Activated CD4-positive, alpha-beta memory T cell treated with anti-CD3 and anti-CD28 coated beads, Interleukin-2, amount 10 ng/mL, durations not matched to agents 7 days and 5 days (primary cell): Measurements from ENCODE around the gene SMIM41. TPM values are rescaled to one million over a fixed set of nuclear protein-coding genes. Genes with fewer than 3 reads are reported as not detected.

Source experiments
- CTCF ChIA-PET: fragments of 350-600 bp; sonication (Branson Sonifier 250); formaldehyde crosslinking; loops from one replicate; lab custom pipeline; 2021; ENCODE audit warnings: antibody characterized with exemption, inconsistent platforms; lab: Charles Lee
- POLR2A ChIA-PET: fragments of 350-600 bp; sonication (Branson Sonifier 250); formaldehyde crosslinking; loops from one replicate; lab custom pipeline; 2021; ENCODE audit warnings: antibody characterized with exemption; lab: Charles Lee
- DNase-seq: peaks from one replicate; pipeline ENCODE4 v3.0.0-alpha.2; 2020
- H3K27ac Mint-ChIP-seq: one replicate; pipeline ENCODE4 v1.8.0; 2021; ENCODE audit warnings: mild to moderate bottlenecking, mixed read lengths
- H3K27me3 Mint-ChIP-seq: one replicate; pipeline ENCODE4 v1.8.0; 2021; ENCODE audit warnings: mixed read lengths
- H3K36me3 Mint-ChIP-seq: one replicate; pipeline ENCODE4 v1.8.0; 2021; ENCODE audit warnings: low read depth, mixed read lengths
- H3K4me1 Mint-ChIP-seq: one replicate; pipeline ENCODE4 v1.8.0; 2021; ENCODE audit warnings: mixed read lengths
- H3K4me3 Mint-ChIP-seq: one replicate; pipeline ENCODE4 v1.8.0; 2021; ENCODE audit warnings: mild to moderate bottlenecking, mixed read lengths
- H3K9me3 Mint-ChIP-seq: one replicate; pipeline ENCODE4 v1.8.0; 2021; ENCODE audit warnings: mixed read lengths
- total RNA-seq, 2 experiments: library from RNA; stranded (reverse); gene quantifications; one replicate each; pipeline ENCODE4 v1.2.3, GENCODE V29; 2021

SMIM41 gene
- total RNA-seq, 2 experiments from 2014 or later: not detected

GRCh38 chr12:52070185-52070925, 9.1 kb upstream of the SMIM41 start:
- POLR2A ChIA-PET: interaction anchor here (1.0 to 4.9 kb wide), 13 partner anchors 9 to 249 kb away, joined by 3 to 83 read pairs (median 4); partner anchors contain the start of gene NR4A1

DNA sequence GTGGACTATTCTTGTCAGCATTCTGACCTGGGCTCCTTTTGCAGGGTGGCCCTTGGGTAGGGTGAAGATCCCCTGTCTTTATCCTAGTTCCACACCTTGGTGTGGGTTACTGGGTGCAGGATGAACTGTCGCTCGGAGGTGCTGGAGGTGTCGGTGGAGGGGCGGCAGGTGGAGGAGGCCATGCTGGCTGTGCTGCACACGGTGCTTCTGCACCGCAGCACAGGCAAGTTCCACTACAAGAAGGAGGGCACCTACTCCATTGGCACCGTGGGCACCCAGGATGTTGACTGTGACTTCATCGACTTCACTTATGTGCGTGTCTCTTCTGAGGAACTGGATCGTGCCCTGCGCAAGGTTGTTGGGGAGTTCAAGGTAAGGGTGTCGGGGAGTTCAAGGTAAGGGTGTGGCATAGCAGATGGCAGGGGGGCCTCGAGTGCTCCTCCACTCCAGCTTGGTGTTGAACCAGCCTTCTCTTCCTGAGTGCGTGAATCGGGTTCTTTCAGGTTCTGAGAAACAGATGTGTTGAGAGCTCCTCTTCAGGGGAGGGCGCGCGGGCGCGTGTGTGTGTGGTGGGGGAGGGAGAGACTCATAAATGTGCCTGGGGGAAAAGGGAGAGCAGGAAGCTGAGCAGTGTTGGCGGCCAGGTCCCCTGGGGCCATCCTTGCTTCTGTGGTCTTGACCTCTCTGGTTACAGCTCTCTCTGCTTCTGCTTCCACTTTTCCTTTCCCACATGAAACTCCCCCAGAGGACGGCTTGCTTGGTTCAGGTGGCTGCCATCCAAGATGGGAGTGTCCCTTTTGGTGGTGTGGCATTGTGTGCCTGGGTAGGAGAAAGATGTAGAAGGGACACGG, 5.7 kb upstream of the SMIM41 start:
- Mint-ChIP-seq H3K27me3 (no peaks in the 10 kb centered on the region), H3K9me3 (no peaks in the 10 kb centered on the region), H3K27ac (no peak overlapping the region), H3K4me3 (no peak overlapping the region), H3K4me1 (peaks cover 46% of the 10 kb centered on the region), H3K36me3 (peaks cover 57% of the 10 kb centered on the region)
- POLR2A ChIA-PET: interaction anchor here (1.9 kb wide), 1 partner anchor 49 kb away, joined by 5 read pairs; no protein-coding TSS in a partner anchor
- CTCF ChIA-PET: interaction anchor here (18.2 kb wide), 1 partner anchor 50 kb away, joined by 290 read pairs; no protein-coding TSS in a partner anchor
- no peak for DNase-seq

More at GRCh38 chr12:52070185-52070925, 9.1 kb upstream of the SMIM41 start:
- peaks cover 62% of the 10 kb centered on the region for H3K4me1 Mint-ChIP-seq
- CTCF ChIA-PET: interaction anchor here (0.7 to 18.2 kb wide), 16 partner anchors 9 to 99 kb away, joined by 3 to 290 read pairs (median 5); partner anchors contain the start of gene NR4A1
- peaks cover 2% of the 10 kb centered on the region for H3K27me3 Mint-ChIP-seq
- peaks cover 36% of the 10 kb centered on the region for H3K36me3 Mint-ChIP-seq
- H3K4me3 Mint-ChIP-seq: peak overlapping the region; percentile 98
- DNase-seq: no peak
- H3K27ac Mint-ChIP-seq: peak overlapping the region; percentile 96
- H3K9me3 Mint-ChIP-seq: no peaks in the 10 kb centered on the region

- ChIA-PET CTCF (interaction anchor here (18.2 kb wide), 1 partner anchor 52 kb away, joined by 290 read pairs; no protein-coding TSS in a partner anchor), POLR2A (no interaction called here)
- H3K4me1 Mint-ChIP-seq: peaks cover 37% of the 10 kb centered on the region
- DNase-seq: no peak
- H3K9me3 Mint-ChIP-seq: no peaks in the 10 kb centered on the region
- H3K27ac Mint-ChIP-seq: no peak overlapping the region
- H3K27me3 Mint-ChIP-seq: no peaks in the 10 kb centered on the region
- H3K36me3 Mint-ChIP-seq: peaks cover 53% of the 10 kb centered on the region
- H3K4me3 Mint-ChIP-seq: no peak overlapping the region
These were observed 4.4 kb upstream of the SMIM41 start for GRCh38 chr12:52074971-52075724.

DNA sequence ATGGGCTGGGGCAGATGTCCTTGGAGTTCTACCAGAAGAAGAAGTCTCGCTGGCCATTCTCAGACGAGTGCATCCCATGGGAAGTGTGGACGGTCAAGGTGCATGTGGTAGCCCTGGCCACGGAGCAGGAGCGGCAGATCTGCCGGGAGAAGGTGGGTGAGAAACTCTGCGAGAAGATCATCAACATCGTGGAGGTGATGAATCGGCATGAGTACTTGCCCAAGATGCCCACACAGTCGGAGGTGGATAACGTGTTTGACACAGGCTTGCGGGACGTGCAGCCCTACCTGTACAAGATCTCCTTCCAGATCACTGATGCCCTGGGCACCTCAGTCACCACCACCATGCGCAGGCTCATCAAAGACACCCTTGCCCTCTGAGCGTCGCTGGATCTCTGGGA, 2.7 kb upstream of the SMIM41 start:
- Mint-ChIP-seq H3K4me3 (no peak overlapping the region), H3K27me3 (no peaks in the 10 kb centered on the region), H3K4me1 (peaks cover 25% of the 10 kb centered on the region), H3K27ac (no peak overlapping the region), H3K36me3 (peaks cover 47% of the 10 kb centered on the region), H3K9me3 (no peaks in the 10 kb centered on the region)
- CTCF ChIA-PET: interaction anchor here (12.7 kb wide), 1 partner anchor 50 kb away, joined by 309 read pairs; no protein-coding TSS in a partner anchor
- POLR2A ChIA-PET: no interaction called here
- DNase-seq: no peak

- no peak for DNase-seq
- Mint-ChIP-seq H3K4me1 (peaks cover 16% of the 10 kb centered on the region), H3K4me3 (no peak overlapping the region), H3K27me3 (no peaks in the 10 kb centered on the region), H3K27ac (no peak overlapping the region), H3K36me3 (peaks cover 37% of the 10 kb centered on the region), H3K9me3 (no peaks in the 10 kb centered on the region)
- ChIA-PET POLR2A (no interaction called here), CTCF (interaction anchor here (12.7 kb wide), 1 partner anchor 51 kb away, joined by 309 read pairs; no protein-coding TSS in a partner anchor)
These were observed 1.2 kb upstream of the SMIM41 start for GRCh38 chr12:52078276-52078675.

DNA sequence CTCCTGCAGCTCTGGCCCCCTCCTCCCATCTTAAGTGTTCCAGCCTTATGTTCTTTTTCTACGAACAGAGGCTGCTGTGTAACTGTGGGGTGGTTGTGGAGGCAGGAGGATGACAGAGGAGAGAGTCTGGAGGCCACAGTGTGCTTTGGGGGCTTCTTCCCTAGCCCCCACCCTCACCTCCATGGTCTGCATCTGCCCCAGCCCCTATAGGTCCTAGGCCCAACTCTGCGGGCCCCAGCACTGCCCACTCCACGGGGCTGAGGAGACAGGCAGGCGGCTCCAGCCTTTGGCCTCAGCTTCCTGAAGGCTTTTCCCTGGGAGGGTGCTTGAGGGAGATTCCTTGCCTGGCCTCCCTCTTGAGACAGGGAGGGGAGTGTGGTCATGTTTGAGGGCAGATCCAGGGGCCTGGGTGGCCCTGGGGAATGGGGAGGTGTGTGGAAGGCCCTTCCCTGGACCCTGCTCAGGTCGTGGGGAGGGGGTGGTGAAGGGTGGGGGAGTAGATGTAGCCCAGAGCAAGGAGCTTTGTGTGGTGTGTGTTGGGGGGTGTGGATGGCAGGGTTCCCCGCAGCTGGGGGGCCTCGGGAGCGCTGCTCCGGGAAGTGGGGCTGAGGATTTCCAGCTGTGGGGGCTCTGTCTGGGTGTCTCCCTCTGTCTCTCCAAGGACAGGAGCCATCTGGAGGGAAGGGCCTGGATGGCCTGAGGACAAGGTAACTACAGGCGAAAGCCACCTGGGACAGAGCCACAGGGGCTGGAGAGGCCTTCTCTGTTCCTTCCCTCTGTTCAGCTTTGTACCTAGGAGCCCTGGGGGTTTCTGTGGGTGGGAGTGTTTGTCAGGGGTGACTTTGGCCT, 1.1 kb downstream of the SMIM41 start:
- Mint-ChIP-seq H3K27me3 (no peaks in the 10 kb centered on the region), H3K36me3 (peaks cover 21% of the 10 kb centered on the region), H3K4me1 (peaks cover 10% of the 10 kb centered on the region), H3K27ac (no peak overlapping the region), H3K4me3 (no peak overlapping the region), H3K9me3 (no peaks in the 10 kb centered on the region)
- CTCF ChIA-PET: interaction anchor here (1.0 to 12.7 kb wide), 4 partner anchors 11 to 54 kb away, joined by 3 to 309 read pairs (median 4); partner anchors contain the start of gene ATG101
- POLR2A ChIA-PET: interaction anchor here (1.1 to 3.4 kb wide), 4 partner anchors 11 to 55 kb away, joined by 3 to 27 read pairs (median 8); partner anchors contain the start of gene ATG101
- DNase-seq: no peak

DNA sequence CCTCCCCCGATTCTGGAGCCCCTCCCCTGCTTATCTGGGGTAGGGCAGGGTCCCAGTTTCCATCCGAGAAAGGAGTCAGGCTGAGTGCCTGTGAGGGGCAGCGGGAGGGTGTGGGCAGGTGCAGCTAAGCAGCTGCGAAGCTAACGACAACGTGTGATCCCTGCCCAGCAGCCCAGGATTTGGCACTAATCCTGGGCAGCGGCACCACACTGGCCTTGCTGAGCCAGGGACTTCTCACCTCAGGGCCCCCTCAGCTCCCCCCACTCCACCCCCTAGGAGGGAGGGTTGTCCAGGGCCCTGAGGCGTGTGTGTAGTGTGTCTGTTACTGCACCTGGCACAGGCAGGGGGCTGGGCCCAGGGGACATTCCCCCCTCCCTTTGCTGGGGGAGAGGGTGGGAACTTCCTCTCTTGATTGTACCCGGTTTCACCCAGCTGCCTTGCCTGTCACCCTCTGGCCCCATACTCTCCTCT, 1.8 kb downstream of the SMIM41 start:
- H3K27me3 Mint-ChIP-seq: no peaks in the 10 kb centered on the region
- H3K4me3 Mint-ChIP-seq: no peak overlapping the region
- ChIA-PET CTCF (interaction anchor here (0.6 to 12.7 kb wide), 4 partner anchors 11 to 54 kb away, joined by 3 to 309 read pairs (median 4); partner anchors contain the start of gene ATG101), POLR2A (interaction anchor here (1.1 to 3.4 kb wide), 5 partner anchors 9 to 55 kb away, joined by 3 to 27 read pairs (median 4); partner anchors contain the start of gene ATG101)
- DNase-seq: no peak
- peaks cover 16% of the 10 kb centered on the region for H3K36me3 Mint-ChIP-seq
- H3K4me1 Mint-ChIP-seq: peaks cover 10% of the 10 kb centered on the region
- no peak overlapping the region for H3K27ac Mint-ChIP-seq
- no peaks in the 10 kb centered on the region for H3K9me3 Mint-ChIP-seq

DNA sequence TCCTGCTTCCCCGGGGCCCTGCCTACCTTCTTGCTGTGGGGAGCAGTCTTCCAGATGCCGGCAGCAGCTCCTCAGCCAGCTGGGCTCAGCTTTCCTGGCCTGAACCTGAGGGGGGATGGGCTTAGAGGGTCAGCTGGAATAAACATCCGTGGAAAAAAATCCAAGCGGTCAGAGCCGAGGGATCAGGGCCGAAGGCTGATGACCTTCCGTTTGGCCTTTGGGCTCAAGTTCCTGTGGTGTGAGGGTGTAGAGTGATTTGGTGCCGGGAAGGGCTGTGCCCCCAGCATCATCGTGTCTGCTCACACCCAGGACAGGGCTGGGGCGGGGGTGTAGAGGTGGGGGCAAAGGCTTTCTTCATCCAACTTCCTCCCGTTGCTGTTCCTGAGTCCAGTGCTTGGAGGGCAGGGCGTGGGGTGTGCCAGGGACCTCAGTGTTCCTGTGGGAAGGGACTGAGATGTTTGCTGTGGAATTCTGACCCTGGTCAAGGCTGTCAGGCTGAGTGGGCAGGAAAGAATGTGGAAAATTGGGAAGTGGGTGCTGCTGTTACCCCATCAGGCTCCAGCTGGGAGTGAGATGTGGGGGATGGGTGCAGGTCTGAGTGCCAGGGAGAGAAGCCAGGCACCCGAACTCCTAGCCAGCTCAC, 2.6 kb downstream of the SMIM41 start:
- Mint-ChIP-seq H3K27ac (no peak overlapping the region), H3K27me3 (peaks cover 4% of the 10 kb centered on the region), H3K4me3 (no peak overlapping the region), H3K4me1 (peaks cover 10% of the 10 kb centered on the region), H3K36me3 (peaks cover 9% of the 10 kb centered on the region), H3K9me3 (no peaks in the 10 kb centered on the region)
- CTCF ChIA-PET: interaction anchor here (1.0 to 12.7 kb wide), 8 partner anchors 9 to 89 kb away, joined by 3 to 309 read pairs (median 4); partner anchors contain the start of gene ATG101
- POLR2A ChIA-PET: interaction anchor here (0.8 to 3.4 kb wide), 6 partner anchors 9 to 56 kb away, joined by 3 to 27 read pairs (median 4); partner anchors contain the start of gene ATG101
- DNase-seq: no peak

GRCh38 chr12:52082669-52082987, 3.1 kb downstream of the SMIM41 start:
- H3K4me1 Mint-ChIP-seq: peaks cover 10% of the 10 kb centered on the region
- H3K4me3 Mint-ChIP-seq: no peak overlapping the region
- H3K27me3 Mint-ChIP-seq: peaks cover 8% of the 10 kb centered on the region
- DNase-seq: no peak
- H3K27ac Mint-ChIP-seq: no peak overlapping the region
- H3K36me3 Mint-ChIP-seq: peaks cover 6% of the 10 kb centered on the region
- ChIA-PET CTCF (interaction anchor here (1.0 to 12.7 kb wide), 8 partner anchors 9 to 89 kb away, joined by 3 to 309 read pairs (median 4); partner anchors contain the start of gene ATG101), POLR2A (interaction anchor here (1.4 to 3.4 kb wide), 3 partner anchors 11 to 57 kb away, joined by 3 to 27 read pairs (median 11); partner anchors contain the start of gene ATG101)
- no peaks in the 10 kb centered on the region for H3K9me3 Mint-ChIP-seq

DNA sequence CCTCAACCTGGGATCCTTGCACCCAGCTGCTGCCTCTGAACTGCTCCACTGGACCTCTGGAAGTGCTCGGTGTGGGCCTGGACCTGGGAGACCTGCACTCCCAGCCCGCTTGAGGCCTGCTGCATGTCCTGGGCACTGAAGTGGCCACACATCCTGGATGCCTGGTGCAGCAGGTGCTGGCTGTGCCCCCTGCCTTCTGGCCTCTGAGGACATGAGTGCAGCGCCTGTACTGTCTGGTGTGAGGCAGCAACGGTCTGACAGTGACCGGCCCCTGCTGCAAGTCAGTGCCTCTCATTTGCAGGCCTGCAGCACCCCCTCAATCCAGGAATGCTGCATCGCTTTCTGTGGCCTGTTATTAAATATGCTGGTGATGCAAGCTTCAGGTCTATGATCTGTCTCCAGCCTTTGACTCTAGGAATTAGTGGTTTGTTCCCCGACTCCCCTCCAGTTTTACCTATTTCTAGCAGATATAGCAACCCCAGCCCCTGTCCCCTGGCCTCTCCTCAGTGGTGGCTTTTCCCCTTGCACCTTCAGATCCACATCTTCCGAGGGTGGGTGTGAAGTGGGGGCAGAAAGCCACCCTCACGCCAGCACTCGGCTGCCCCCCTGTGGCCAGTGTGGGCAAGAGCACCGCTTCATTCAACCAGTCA, 3.6 kb downstream of the SMIM41 start:
- Mint-ChIP-seq H3K27ac (no peak overlapping the region), H3K4me1 (peaks cover 10% of the 10 kb centered on the region), H3K9me3 (no peaks in the 10 kb centered on the region), H3K36me3 (peaks cover under 1% of the 10 kb centered on the region), H3K4me3 (no peak overlapping the region), H3K27me3 (peaks cover 13% of the 10 kb centered on the region)
- ChIA-PET POLR2A (interaction anchor here (0.7 to 3.4 kb wide), 3 partner anchors 13 to 1098 kb away, joined by 3 to 27 read pairs (median 11); partner anchors contain the start of gene ATG101), CTCF (interaction anchor here (1.0 to 12.7 kb wide), 8 partner anchors 8 to 90 kb away, joined by 3 to 309 read pairs (median 4); partner anchors contain the start of gene ATG101)
- peak; percentile 69 for DNase-seq
